Measurements from ENCODE around the gene EML3.
A peak's percentile ranks its signal among the peaks of the same experiment; 100 is the strongest.
"Not testable (repeated sequence)": the region's sequence is repeated elsewhere in the genome, so short reads cannot be mapped to it uniquely, and the experiment has no call there.

EML3 gene, protein sequence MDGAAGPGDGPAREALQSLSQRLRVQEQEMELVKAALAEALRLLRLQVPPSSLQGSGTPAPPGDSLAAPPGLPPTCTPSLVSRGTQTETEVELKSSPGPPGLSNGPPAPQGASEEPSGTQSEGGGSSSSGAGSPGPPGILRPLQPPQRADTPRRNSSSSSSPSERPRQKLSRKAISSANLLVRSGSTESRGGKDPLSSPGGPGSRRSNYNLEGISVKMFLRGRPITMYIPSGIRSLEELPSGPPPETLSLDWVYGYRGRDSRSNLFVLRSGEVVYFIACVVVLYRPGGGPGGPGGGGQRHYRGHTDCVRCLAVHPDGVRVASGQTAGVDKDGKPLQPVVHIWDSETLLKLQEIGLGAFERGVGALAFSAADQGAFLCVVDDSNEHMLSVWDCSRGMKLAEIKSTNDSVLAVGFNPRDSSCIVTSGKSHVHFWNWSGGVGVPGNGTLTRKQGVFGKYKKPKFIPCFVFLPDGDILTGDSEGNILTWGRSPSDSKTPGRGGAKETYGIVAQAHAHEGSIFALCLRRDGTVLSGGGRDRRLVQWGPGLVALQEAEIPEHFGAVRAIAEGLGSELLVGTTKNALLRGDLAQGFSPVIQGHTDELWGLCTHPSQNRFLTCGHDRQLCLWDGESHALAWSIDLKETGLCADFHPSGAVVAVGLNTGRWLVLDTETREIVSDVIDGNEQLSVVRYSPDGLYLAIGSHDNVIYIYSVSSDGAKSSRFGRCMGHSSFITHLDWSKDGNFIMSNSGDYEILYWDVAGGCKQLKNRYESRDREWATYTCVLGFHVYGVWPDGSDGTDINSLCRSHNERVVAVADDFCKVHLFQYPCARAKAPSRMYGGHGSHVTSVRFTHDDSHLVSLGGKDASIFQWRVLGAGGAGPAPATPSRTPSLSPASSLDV

DNA sequence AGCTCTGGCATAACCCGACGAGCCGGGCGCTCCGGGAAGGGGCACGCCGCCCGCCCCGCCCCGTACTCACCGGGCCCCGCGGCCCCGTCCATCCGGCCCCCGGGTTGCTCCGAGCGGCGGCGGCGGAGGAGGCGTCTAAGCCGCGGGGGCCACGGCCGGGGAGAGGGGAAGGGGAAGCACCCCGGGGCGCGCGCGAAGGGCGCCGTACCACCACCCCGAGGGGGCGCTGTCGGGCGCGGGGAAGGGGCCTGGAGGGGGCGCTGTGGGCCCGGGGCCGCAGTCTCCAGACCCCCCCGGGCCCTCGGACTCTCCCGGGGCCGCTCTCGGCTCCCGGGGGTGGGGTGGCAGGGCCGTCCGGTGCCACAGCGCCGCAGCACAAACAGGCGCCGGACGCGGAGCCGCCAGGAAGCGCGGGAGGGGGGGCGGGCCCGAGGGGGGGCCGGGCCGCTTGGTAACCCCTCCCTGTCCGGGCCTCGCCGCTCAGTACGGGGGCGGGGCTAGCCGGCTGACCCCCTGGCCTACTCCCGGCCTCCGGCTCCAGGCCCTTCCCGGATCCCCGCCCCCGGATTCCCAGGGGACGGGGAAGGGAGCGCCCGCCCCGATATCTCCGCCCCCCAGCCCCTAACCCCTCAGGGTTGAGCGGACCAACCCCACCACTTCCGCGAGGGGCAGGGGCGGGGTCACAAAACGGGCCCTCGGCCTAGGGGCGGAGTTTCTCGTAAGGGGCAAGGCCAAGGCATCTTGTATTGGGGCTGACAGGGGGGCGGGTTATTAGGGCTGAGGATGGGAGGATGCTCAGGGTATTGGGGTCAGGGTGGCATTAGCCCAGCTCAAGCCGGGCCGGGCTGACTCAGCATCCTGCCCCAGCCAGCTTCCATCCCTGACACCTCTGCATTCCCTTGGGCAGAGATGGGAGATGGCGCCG, at the start of gene EML3, which contains the start of gene ROM1:
TSS of gene EML3 (minus strand) at position 410 of the 925 bp plus-strand sequence. CDS start at position 92, 318 bp downstream.
TSS of gene ROM1 (plus strand) at position 892 of the 925 bp plus-strand sequence. CDS start at position 917, 25 bp downstream.
- DNase-seq (ENCODE audit: low spot score) = peak; percentile 94

DNA sequence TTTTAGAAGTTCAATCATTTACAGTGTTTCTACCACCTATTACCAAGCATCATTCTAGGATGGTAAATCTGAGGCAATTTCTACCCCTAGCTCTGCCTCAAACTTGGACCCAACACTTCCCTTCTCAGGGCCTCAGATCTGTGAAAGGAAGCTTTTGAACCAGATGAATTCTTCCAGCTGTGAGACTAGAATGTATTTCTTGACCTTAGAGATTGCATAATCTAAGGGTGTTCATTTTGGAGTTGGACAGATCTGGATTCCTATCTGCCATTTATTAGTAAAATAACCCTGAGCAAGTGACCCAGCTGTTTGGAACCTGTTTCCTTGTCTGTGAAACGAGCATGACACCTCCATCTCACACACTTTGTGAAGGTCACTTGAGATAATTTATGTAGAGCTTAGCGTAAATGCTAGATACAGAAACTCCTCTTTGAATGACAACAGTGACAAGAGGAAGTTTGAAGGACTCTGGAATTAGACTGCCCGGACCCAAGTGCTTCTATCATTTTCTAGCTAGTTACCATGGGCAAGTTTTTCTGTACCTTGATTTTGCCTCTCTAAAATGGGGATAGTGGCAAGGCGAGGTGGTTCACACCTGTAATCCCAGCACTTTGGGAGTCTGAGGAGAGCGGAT, 44.3 kb upstream of the EML3 start:
- DNase-seq (ENCODE audit: low spot score) = no peak

DNA sequence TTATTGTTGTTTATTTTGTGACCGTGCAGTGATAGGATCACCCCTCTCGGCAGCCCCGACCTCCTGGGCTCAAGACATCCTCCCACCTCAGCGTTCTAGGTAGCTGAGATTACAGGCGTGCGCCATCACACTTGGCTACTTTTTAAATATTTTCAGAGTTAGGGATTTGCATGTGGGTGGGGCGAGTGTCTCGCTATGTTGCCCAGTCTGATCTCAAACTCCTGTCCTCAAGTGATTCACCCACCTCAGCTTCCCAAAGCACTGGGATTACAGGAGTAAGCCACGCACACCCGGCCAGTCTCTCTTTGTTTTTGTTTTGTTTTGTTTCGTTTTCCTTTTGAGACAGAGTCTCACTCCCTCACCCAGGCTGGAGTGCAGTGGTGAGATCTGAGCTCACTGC, 41.7 kb upstream of the EML3 start:
- no peak for DNase-seq (ENCODE audit: low spot score)

DNA sequence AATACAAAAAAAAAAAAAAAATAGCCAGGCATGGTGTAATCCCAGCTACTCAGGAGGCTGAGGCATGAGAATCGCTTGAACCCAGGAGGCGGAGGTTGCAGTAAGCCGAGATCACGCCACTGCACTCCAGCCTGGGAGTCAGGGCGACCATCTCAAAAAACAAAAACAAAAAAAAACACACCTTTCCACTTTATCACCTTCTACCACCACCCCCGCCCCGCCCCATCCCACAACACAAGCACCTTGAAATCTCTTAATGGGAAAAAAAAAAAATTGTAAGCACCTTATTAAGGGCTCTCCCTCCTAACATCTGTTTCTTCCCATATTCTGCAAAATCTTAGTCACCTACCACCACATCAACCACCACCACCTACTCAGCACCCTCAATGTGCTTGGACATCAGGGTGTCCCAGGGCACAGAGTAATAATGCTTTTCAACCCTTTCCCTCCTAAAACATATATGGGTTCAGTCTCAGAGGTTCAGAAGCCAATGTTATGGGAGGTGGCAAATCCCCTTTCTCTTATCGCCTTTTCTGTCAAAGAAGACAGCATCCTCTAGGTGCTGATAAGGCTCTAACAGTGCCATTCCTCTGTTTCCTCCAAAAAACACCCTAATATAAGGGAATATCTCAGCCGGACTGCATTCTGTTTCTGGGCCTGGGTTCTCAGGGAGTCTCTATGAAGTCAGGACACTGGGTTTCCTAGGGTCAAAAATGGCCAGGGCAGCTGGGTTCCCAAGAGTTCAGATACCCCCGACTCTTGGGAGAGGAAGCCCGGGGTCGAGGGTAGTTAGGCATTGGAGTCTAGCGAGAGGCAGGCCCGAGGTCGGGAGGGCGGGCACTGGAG, 39.8 kb upstream of the EML3 start:
- no peak for DNase-seq (ENCODE audit: low spot score)

DNA sequence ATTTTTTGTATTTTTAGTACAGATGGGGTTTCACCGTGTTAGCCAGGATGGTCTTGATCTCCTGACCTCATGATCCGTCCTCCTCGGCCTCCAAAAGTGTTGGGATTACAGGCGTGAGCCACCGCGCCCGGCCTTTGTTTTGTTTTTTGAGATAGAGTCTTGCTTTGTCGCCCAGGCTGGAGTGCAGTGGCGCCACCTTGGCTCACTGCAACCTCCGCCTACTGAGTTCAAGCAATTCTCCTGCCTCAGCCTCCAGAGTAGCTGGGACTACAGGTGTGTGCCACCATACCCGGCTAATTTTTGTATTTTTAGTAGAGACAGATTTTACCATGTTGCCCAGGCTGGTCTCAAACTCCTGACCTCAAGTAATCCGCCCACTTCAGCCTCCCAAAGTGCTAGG, 37.7 kb upstream of the EML3 start:
- DNase-seq (ENCODE audit: low spot score) = not testable (repeated sequence)

DNA sequence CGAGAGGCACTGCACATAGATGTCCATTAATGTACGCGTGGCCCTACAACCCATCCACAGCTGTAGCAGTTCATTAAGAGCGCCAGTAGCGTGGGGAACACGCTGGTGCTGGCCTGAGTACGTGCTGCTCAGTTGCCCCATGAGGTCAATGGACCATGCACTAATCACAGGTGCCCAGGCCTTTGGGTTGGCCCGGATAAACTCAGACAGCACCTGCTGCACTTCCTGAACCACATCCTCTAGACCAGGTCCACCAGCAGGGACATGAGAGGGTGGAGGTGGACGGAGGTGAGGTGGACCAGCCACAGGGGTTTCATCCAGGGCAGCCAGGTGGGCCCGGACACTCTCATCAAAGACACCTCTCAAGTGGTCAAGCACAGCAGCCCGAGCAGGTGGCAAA, 36.9 kb upstream of the EML3 start:
- DNase-seq (ENCODE audit: low spot score) = no peak

DNA sequence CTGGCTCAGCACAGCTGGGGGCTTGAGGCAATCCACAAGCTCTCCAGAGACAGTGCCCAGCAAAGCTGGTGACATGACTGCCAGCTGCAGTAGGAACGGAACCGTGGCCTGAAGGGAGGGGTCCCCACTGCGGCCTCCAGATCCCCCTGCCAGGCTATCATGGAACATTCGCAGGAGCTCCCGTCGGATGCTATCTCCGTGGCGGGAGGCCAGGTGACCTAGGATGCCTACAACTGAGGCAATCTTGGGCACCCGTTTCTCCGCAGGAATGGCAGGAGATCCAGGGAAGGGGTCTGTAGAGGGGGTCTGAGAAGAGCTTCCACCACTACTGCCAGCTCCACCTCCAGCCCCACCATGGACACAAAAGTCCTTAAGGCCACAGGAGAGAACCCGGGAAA, 36.4 kb upstream of the EML3 start:
- DNase-seq (ENCODE audit: low spot score) = no peak

DNA sequence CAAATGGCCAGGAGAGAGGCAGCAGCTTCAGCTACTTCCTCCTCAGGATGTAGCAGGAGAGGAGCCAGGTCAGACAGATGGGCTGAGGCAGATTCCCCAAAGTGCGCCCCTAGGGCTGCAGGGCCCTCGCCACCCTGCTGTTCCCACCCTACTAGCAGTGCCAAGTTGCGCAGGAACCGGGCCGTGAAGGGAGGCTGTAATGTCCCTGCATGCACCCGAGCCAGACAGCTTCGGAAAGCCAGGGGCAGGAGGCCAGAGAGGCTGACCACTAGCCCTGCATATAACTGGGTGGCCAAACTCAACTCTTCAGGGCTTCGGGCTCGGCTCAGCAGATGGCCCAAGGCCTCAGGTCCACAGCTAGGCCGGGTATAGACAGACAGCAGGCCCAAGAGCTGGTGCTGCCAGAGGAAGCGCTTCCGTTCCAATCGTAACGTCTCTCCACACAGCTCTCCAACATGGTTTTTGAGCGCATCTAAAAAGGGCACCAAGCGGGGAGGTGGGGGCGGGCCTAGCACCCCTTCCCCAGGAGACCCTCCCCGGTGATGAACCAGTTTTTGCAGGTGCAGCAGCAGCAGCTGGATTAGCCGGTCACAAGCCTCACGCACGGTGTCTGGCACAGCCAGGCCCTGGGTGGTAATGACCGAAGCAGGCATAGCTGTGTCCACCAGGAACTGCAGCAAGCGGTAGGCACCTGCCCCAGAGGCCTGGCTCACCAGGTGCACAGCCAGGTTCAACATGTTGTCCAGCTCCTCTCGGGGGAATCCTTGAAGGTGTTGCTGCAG, 35.8 kb upstream of the EML3 start:
- DNase-seq (ENCODE audit: low spot score) = no peak

DNA sequence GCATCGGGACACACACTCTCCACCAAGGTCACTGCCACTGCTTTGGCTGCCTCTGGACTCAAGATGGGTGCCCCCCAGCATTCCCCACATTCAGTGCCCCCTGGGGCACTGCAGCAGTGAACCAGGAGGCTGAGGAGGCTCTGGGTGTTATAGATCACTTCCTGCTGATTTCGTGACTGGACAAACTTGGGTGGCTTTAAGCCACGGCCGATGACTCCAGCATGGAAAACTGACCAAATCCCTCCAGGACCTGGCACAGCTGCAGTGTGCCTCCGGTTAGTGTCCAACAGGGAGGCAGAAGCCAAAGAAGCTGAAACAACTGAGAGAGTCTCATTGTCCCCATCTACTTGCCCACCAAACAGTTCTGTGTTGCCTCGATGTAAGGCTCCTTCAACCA, 35.0 kb upstream of the EML3 start:
- no peak for DNase-seq (ENCODE audit: low spot score)

DNA sequence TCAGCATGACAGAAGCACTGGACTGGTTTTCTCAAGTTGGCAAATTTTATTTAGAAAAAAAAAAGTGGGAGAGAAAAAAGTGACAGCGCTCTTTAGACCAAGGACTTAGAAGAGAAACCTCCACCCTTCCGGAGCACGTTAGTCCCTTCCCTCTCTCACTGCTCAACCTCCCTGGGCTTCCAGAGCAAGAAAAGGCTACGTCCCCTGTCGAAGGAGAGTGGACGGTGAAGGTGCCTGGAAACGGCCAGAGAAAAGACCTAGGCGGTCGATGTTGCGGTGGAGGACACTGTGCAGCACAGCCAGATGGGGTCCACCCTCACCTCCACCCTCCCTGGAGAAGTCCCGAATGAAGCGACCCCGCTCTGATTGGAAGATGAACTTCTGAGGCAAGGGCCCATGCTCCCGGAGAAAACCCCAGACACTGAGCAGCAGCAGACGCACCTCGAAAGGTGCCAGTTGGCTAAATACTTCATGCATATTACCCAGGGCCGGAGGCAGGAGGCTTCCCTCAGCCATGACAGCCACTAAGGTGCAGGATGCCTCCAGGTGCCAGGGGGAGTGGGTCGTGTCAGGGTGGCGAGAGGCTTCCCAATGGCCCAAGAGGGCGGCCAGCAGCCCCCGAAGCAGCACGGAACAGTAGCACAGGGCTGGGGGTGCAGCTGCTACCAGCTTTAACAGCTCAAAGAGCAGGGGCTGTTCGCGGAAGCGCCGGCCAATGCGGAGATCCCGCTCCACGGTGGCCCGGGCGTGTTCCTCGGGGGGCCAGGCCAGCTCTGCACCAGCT, 34.4 kb upstream of the EML3 start:
- no peak for DNase-seq (ENCODE audit: low spot score)

DNA sequence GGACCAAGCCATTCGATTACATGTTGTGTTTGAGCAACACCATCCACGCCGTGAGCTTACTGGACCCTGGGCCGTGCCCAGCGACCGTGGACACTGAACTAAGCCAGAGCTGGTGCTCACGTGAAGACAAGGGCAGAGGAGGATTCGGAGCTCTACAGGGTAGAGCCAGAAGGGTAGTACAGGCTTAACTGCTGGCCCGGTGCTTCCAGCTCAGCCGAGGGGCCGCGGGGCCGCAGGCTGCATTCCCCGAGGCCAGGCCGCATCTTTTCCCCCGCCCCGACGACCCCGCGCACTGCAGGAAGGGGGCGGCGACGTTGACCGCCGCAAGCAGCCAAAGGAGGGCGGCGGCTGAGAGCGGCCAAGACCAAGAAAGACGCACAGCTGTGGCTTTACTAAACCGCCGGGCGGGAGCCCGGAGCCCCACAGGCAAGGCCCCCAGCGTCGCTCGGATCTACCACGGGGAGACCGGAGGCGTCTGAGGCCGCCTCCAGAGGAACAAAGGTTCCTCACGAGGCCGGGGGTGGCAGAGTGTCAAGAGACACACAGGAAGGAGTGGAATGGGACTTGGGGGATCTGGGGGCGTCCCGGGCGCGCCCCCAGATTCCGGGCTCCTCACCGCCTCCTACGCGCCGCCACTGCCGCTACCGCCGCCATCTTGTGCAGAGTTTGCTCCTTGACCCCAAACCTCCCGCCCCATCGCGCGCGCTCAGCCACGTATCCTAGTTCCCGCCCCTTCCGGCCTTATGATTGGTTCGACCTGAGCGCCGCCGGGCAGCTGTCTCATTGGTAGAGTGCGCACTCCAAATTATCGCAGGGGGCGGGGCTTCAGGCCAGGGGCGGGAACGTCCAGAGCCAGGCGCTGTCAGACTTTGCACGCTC, 33.6 kb upstream of the EML3 start, which contains the start of gene GANAB:
TSS of gene GANAB (minus strand) at position 668 of the 879 bp plus-strand sequence. CDS start at position 654, 14 bp downstream.
- peak; percentile 100 for DNase-seq (ENCODE audit: low spot score)

DNA sequence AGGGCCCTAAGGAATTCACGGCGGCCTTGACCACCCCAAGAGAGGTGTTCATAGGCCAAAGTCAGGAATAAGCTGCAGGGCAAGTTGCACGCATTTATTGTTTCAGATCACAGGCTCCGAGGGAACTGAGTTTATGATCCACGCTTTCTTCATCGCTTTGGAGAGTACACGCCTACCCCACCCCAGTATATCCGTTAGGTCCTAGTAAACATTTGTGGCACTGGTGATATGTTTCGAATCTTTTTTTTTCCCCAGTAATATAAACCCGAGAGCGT, 33.0 kb upstream of the EML3 start:
- no peak for DNase-seq (ENCODE audit: low spot score)

DNA sequence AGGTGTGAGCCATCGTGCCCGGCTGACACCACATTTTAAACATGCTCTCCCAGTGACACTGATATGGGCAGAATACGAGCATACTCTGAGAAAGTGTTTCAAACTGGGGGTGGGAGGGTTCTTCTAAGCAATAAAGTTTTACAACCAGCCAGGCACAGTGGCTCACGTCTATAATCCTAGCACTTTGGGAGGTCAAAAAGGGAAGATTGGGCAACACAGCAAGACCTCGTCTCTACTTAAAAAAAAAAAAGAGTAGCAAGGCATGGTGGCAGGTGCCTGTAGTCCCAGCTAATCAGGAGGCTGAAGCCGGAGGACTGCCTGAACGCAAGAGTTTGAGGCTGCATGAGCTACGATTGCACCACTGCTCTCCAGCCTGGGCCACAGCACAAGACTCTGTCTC, 31.6 kb upstream of the EML3 start:
- DNase-seq (ENCODE audit: low spot score) = no peak

DNA sequence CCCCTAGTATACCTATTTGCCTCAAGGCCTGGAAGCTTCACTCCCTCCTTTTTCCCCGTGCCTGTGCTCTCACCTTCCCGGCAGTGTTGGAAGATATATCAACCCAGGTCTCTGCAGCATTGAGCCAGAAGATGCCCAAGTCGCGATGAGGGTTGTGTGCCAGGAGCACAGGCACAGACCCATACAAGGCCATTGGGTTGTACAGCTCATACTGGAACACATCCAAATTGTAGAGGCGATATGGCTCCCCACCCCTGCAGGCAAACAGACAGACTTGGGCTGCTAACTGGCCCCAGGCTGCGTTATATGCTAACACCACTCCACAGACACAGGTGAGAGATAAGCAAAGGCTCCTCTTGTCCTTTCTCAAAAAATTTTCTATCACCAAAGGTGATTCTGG, 19.9 kb upstream of the EML3 start:
- no peak for DNase-seq (ENCODE audit: low spot score)

DNA sequence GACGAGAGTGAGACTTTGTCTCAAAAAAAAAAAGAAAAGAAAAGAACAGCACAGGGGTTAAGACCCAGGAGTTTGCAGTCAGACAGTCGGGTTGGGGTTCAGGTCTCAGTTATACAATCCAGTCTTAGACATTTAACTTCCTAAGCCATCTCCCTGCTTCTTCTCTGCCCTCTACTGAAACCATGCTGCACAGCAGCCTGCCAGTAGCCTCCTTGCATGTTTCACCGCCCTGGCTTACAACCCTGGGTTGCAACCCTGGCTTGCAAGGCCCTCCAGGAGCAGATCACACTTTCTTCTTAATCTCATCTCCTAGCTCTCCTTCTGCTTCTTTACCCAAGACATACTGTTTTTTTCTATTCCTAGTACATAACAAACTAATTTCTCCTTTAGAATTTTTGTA, 15.1 kb upstream of the EML3 start:
- no peak for DNase-seq (ENCODE audit: low spot score)

DNA sequence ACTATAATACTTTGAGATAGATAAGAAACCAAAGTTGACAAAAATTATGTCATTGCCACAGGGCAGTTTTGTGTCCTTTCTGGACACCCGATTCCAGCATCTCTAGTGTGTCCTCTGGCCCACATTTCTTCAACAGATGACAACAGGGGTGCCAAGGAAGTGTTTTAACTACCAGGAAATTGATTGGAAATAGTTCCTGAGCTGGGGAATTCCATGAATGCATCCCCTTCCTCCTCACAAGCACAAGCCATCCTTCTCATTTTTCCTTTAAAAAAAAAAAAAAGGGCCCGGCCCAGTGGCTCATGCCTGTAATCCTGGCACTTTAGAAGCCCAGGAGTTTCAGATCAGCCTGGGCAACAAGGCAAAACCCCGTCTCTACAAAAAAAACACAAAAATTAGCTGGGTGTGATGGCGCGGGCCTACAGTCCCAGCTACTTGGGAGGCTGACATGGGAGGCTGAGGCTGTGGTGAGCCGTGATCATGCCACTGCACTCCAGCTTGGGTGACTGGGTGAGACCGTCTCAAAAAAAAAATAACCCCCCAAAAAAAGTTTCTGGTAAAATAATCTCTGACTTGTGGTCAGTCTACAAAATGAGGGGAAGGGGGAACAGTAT, 10.0 kb upstream of the EML3 start:
- no peak for DNase-seq (ENCODE audit: low spot score)

Measured in germinal center (tissue), 1 donor.